C4-2B (cell line): Measurements from ENCODE around the gene RBM38.

Experiments used
- CTCF ChIP-seq: fragments of 450-650 bp; conservative IDR thresholded peaks from 2 replicates; pipeline ENCODE4 v1.5.1; 2017; ENCODE audit warnings: mild to moderate bottlenecking
- ZFX ChIP-seq: fragments of 450-650 bp; IDR thresholded peaks from 2 replicates; pipeline ENCODE4 v1.6.1; 2017

GRCh38 chr20:57369596-57369995, 21.6 kb upstream of the RBM38 start:
- TF ChIP-seq CTCF (no peak), ZFX (no peak)
